ENCODE data around the gene ITGB6.

DNA sequence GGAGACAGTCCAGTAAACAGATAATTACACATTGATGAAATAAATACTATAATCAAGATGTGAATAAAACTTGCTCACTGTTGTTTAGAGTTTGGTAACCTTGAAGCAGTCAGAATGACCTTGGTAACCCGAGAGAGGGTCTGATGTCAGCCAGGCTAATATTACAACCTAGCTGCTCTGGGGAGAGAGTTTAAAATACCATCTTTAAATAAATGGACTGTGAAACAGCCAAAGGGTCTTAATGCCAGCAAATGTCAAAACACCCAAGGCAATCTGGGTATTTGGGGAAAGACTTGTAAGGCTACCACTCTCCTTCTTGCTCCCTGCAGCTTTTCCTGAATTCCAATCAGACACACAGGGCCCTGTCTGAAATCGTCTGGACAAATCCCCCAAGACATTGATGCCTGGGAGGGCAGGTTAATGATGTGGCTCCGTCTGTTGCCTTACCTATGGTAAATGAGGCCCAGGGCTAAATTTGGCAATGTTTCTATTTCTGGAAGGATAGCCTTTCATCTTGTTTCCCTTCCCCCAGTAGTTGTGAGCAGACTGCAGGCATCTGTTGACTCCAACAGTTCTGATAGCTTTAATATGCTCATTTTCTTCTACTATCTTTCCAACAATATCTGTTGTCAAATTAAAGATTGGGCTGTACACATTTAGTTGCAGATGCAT lies 43.0 kb upstream of the ITGB6 start:
- TF ChIP-seq POLR2A (IDR thresholded peaks at IDR 0.05; ENCODE audit: low read depth, low read length) (no peak), POLR2AphosphoS5 (IDR thresholded peaks at IDR 0.05; ENCODE audit: low read depth, low read length) (no peak), TAF1 (IDR thresholded peaks at IDR 0.05; ENCODE audit: borderline replicate concordance, low read depth, low read length) (no peak)
